HL-60 (cell line): ENCODE data around the gene P3H2.

Source experiments
- CTCF ChIP-seq: IDR thresholded peaks from one replicate; pipeline ENCODE4 v1.5.1; 2011; ENCODE audit warnings: low read length, control low read depth, inconsistent platforms; ENCODE audit not compliant: insufficient read depth
- GABPA ChIP-seq: IDR thresholded peaks from 2 replicates; pipeline ENCODE4 v1.6.1; 2012; ENCODE audit warnings: low read depth

GRCh38 chr3:189966843-189967242, 153.9 kb downstream of the P3H2 start:
- TF ChIP-seq CTCF, result no peak
- no peak for TF ChIP-seq GABPA
